GM19351 (cell line): Measurements from ENCODE around the gene NAPB.

Experiments used
- ATAC-seq: cut with Tn5 transposase; IDR thresholded peaks from one replicate; pipeline ENCODE4 v1.9.1; 2021; ENCODE audit warnings: mild to moderate bottlenecking, moderate library complexity; ENCODE audit not compliant: unreplicated experiment

The NAPB gene

DNA sequence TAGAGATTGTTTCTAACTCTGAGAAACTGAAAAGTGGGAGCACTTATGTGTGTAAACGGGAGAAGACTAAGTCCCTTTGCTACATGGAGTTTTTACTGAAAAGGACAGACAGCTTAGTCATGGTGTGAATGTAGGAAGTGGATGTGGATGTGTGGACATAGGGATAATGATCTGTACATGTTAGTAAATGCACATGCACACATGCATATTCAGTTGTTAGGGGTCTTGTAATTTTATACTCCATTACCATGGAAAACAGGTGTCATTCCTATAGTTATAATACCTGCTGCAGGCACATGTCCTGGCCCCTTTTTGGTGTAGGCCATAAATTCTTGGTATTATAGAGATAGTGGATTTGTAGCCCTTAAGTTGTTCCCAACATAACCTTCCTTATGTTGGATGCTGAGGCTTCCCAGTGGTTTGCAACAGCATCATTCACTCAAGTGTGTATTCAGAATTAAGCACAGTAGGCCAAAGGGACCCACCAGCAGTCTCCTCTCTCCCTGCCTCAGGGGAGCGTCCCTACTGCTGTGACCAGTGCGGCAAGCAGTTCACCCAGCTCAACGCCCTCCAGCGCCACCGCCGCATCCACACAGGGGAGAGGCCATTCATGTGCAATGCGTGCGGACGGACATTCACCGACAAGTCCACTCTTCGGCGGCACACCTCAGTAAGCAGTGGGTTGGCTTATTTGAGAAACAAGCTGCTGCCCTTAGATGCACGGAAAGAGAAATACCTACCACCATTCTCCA lies 52.0 kb downstream of the NAPB start:
- no peak for ATAC-seq

DNA sequence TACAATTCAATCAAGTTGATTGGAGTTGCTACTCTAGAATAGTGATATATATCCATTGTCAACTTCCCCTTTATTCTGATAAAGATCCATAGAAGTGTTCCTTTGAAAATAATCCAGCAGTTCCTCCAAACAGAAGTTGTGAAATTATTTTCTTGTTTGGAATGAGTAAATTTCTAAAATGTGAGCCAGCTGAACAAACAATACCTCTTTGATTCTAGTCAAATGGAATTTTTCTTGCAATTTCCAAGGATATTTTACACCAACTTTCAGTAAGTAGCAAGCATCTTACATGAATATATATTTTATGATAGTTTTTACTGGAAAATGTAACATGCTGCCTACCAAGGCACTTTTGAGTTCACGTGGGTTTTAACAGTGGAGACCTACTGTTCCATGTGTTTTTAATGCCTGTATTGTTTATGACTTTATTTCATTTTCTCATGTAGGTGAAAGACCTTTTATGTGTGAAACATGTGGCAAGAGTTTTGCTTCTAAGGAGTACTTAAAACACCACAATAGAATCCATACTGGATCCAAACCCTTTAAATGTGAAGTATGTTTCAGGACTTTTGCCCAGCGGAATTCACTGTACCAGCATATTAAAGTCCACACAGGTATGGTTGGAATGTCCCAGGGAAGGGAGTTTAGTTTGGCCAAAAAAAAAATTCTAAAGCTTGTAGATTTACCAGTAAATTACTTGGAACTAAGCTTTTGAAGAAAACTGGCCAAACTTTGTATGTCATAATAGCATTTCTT lies 52.8 kb downstream of the NAPB start:
- no peak for ATAC-seq

DNA sequence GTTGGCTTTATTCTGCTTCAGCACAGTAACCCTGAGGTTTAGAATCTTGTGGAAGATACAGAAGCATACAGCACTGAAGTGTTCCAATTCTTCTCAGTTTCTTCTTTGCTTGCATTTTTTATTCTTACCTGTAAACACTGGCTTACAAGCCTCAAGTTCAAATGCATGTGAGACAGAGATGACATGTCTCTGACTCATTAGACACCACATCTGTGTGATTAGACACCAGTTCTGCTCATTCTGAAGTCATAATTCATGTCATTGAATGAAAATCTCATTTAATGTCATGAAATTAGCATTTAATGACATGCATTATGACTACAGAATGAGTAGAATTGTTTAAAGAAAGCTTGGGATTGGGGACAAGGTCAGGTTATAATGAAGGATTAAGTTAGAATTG lies 53.5 kb downstream of the NAPB start:
- ATAC-seq, result no peak

DNA sequence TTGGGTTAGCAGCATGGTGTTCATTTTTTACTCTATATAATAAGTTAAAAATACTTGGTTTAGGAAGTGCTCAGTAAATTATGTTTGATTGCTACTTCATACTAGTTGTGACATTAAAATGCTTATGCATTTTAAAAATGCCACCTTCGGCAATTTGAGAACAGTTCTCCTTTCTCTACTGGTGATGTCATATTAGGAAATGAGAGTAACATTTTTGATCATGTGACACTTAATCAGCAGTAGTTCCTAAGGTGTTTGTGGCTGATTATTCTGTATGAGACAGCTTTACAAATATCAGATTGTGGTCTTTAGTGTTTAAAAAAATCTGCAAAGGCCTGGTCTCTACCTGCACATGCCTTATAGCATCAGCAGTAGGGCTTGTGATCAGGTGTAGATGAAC lies 54.9 kb downstream of the NAPB start:
- ATAC-seq, result peak; percentile 20

DNA sequence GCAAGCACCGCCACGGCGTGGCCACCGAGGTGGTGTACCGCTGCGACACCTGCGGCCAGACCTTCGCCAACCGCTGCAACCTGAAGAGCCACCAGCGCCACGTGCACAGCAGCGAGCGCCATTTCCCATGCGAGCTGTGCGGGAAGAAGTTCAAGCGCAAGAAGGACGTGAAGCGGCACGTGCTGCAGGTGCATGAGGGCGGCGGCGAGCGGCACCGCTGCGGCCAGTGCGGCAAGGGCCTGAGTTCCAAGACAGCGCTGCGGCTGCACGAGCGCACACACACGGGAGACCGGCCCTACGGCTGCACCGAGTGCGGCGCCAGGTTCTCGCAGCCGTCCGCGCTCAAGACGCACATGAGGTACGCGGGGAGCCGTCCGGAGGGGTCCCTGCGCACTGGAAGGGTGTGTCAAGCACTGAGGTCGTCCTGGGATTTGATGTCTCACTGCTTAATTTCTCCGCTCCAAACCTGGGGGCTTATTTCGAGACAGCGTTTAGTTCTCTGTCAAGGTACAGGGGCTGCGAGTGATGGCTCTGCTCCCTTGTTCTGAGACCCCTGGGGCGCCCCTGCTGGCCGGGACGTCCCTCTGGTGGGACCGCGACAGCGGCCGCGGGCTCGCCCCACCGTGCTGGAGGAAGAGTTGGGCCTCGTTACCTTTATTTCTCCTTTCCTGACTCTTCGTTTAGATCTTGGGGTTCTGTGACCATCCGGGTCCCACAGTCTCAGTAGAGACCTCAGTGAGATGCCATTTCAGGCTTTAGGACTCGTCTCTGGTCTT lies 55.7 kb downstream of the NAPB start:
- no peak for ATAC-seq

DNA sequence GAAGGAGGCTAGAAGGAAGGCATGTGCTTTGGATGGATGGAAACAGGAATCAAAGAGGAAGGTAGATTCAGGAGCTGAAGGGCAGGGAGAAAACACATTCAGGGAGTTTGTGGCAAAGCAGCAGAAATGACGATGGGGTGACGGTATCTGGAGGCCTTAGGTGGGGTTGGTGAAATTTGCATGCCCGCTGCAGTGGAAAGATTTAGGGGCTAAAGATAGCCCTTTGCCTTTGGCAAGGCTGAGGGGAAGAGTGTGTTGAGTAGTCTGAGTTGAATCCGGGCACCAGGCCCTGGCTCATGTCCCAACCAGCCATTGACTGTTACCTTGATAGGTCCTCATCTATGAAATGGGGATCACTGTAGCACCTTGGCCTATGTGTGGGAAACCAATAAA lies 58.0 kb downstream of the NAPB start:
- no peak for ATAC-seq

DNA sequence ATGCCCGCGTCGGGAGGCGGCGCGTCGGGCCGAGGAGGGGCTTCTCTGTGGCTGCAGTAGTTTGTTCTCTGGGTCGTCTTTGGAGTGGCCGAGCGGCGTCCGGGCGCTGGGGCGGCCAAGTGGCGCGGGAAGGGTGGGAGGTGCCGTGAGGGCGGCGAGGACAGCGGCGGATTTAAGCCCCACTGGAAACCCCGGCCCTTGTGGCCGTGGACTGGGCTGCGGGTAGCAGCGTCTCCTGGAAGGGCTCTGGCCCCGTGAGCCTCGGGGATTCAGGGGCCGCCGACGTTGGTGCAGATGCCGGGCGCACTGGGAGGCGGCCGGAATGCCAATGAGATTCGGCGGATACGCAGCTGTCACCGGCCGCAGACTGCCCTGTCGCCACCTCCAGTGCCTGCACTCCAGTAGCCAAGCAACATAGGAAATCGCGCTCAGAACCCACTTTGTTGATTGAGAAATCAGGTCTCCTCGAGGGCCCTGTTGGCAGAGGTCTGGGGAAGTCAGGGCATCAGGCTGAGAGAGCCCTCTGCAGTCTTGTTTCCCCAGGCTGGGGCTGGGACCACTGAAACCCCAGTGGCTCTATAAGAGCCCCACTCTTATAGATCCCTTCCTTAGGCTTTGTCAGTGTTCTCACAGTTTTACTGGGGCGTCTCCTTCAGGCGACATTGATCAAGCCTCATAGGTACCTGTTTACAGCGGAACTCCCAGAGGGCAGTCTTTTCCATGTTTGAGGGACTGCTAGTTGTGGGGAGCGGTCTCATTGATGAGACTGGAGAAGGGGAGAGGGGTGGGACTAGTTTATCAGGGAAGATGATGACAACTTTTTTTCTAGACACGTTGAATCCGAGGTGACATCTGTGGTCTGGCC lies 58.7 kb downstream of the NAPB start:
- ATAC-seq, result peak; percentile 6

DNA sequence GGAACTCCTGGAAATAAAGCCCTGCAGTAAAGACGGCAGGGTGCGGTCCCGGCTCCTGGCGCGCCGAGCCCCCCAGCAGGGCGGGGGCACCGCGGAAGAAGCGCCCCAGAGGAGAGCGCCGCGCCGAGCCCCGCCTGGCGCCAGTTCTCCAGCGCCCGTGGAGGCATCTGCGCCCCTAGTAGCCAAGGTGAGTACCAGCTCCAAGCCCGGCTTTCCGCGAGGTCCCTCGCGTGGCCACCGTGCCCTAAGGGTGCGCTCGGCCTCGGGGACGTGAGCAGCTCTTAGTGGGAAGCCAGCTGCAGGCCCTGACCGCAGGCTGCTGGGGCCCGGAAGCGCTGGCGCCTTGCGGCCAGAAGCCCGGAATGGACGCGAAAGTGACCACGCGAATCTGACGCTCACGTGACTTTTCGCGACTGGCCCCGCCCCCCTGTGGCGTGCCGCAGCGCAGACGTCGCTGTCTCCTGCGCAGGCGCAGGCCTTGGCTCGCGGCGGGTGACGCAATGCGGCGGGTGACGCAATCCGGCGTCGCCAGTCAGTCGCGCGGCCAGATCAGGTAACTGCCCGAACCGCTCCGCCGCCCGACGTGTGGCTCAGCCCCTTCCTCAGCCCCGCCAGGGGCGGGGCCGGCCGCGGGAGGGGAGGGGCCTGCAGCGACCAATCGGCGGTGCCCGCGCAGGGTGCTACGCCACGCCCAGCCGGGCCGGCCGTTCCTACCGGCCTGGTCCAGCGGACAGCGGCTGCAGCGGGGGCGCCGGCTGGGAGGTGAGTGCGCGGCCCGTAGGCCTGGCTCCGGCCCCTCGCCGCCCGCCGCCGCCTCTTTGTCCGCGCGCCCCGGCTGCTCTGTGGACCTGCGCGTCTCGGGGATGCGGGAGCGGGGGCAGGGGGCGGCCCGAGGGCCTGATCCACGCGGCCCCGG lies 59.6 kb downstream of the NAPB start, which contains the start of gene GZF1:
Gene GZF1, plus strand, starts transcription at position 707 of the 916 bp plus-strand sequence. CDS start 2,202 bp downstream, outside the sequence.
- peak; percentile 56 for ATAC-seq

DNA sequence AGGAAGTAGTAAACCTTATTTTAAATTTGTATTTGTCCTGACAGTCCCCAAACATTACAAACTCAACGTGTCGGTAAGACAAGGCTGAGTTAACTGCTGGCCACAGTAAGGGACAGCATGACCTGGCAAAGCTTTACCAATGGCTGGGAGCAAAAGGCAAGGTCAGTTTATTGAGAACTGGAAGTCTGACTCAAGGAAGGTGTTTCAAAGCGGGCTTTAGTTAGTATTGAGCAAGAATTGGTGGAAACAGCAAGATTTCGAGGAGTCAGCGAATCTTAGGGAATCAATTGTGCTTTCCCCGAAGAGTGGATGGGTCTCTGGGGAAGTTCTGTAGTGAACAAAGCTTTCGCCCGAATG lies 60.2 kb downstream of the NAPB start:
- ATAC-seq, result no peak

DNA sequence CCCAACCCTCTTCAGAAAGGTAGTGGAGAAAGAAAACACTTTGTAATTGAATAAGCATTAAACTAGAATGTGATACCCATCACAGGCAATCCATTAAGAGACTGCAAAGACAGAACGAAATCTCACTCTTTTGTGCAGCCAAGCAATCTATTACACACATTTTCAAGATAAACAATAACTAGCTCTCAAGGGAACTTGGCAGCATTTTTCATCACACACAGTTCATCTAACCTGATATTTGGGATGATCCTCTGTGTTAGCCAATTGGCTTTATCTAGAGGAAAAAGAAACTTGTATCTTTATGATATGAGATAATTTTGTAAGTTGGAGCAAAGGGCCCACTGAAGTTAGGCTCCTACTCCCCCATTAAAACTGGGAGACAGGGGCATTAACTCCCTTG lies 60.8 kb downstream of the NAPB start:
- ATAC-seq, result no peak

DNA sequence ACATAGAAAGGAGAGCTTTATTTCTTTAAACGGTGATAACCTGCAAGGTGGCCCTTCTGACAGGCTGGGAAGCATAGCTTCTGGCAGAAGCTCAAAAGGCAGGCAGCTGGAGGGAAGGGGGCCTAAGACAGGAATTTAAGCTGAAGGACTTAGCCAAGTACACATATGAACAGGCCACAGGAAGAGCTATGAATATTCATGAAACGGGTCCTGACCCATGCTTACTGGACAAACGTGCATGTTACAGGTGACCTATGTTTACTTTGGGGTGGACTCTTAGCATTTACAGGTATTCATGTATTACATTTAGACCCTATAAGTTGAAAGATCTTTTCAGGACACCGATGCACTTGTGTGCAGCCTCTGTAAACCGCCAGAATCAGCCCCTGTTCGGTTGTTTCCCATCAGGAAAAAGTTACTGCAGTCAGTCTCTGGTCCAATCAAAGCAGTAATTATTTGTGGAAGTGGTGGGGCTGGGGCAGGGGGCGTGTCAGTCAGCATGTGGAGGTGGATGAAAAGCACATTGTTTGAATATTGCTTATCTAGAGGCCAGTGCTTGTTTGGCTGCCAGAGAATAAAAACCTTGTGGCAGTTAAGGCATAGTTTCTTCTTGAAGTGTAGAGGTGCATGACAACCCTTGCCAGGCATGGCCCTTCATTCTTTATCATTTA lies 62.2 kb downstream of the NAPB start:
- ATAC-seq, result no peak

DNA sequence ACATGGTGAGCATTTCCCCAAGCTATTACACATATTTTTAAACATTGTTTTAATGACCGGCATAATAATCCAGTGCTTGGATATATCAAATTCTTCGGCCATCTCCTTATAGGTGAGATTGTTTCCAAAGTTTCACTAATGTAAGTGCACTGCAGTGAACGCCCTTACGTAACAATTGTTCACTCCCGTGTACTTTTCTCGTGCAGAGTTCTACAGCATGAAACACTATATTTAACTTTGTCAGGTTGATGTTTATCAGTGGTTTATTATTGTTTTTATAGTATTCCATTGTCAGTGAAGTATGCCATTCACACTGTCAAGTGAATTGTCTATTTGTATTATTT lies 62.8 kb downstream of the NAPB start:
- no peak for ATAC-seq

DNA sequence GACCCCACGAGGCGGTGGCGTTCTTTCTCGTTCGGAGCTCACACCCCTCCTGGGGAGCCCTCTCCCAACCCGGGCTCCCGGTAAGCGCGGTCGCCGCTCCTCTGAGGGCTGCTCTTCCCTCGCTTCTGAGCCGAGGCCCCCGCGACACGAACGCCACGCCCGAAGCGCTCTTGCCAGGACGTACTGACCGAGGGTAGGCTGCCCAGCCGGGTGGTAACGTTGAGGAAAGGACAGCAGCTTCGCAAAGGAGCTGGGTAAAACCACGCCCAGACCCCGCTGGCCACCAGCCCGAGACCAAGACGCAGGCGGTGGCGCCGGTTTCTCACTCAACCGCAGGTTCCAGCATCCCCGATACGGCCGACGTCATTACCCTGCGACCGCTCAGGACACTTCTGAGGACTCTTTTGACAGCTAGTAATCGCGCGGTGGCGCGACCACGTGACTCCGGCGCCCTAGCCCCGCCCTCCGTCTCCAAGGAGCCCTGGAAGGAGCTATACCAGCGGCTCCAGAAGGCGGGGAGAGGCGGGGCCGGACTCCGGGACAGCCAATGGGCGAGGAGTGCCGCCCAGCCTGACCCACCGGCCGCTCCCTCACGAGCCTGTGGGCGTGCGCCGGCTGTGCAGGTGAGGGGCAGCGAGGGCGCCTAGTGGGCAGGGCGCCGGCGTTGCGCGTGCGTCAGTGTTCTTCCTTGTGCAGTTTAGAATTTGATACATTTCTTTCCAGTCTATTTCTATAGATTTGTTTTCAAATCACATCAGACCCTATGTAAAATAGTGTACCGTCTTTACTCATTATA lies 63.3 kb downstream of the NAPB start:
- ATAC-seq, result peak; percentile 68

DNA sequence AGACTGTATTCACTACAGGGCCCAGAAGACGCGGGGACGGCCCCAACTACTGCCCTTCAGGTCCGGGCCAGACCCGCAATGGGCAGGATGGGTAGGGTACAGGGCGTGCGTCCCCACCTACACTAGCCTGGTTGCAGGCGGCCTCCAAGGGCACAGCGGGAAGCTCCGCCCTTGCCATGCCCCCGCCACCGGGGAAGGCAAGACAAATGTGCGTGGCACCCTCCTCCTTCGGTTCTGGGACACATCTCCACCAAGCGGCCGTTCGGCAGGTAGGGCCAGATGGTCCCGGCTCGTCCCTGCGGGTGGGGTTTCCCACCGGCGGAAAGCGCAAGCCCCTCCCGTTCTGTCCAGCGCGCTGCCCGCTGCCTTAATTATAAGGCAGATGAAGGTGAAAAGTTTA lies 65.1 kb downstream of the NAPB start:
- no peak for ATAC-seq

DNA sequence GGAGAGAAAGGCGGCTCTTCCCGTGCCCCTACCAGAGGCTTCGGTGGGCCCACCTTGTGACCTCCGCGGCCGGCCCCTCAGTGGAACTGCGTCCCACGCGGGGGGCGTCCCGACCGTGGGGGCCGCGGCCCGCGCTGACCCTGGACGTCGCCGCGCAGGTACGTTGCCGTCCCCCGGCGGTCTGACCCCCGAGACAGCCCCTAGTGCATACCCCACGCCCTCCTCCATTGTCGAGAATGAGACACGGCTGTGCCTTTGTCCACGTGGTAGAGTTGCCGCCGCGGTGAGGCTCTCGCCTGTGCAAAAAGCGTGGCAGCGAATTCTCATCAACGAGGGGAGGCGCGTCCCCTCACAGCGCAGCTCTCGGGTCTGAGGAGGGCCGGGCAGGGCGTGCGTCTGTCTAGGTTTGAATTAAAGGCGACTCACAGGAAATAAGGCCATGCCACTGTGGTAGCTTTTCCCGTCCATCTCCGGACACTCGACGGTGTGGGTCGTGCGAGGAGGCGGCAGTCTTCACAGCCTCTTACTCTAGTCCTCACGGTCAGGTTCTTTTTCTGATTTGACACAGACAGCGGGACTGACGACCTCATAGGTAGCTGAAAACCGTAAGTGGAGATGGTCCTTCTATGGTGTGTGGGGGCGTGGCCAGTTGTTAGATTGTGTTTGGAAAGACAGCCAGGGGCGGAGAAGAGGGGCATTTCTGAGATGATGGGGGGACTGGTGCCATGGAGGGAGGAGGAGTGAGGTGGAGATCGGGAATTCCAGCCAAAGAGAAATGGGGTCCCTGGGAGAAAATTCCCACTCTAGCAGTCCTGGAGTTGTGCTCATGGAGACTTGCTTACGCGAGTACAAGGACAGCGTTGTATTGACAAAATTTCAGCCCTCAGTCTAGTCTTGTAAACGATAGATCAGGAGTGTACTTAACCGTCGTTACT lies 70.1 kb downstream of the NAPB start:
- ATAC-seq, result peak; percentile 35

DNA sequence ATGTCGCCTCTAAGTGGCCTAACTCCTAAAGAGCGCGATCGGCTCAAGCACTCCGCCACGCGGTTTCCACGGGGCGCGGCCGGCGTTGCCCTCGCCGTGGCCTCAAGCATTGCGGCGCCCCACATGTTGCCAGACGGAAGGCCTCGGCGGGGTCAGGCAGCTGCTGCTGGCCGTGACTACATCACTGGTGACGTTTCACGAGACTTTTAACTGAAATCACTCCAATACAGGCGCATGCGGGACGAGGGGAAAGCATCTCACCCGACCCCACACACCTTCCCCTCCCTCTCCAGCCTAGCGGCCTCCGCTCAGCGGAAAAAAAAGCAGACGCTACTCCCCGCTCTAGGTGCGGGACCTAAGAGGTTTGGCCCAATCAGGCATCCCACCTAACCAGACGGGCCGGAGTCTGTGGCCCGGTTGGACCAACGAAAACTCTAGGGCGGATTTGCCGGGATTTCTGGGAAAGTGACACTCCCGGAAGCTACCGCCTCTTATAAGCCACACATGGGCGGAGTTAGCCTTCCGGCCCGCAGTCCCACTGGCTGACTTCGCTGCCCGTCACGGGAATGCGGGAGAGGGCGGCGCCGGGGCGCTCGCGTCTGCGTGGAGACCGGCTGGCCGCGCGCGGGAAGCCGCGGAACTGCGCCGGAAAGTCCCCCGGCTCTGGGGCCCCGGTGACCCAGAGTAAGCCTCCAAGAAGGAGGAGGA lies 70.9 kb downstream of the NAPB start, which contains the start of gene NXT1:
Gene NXT1, plus strand, starts transcription at position 596 of the 708 bp plus-strand sequence. CDS start 3,251 bp downstream, outside the sequence.
- ATAC-seq, result peak; percentile 80
